Neural progenitor cell (in vitro differentiated cells): Measurements from ENCODE around the gene PRKAB1. TPM values are rescaled to one million over a fixed set of nuclear protein-coding genes. Genes with fewer than 3 reads are reported as not detected.

ENCODE experiments used
- DNase-seq: peaks from one replicate; pipeline ENCODE4 v3.0.0-alpha.2; 2016; ENCODE audit warnings: low spot score
- H2AFZ ChIP-seq: fragments of 200-600 bp; sonication (generic); replicated peaks from 2 replicates; pipeline ENCODE4 v1.6.1; 2016; ENCODE audit warnings: antibody characterized with exemption
- H3F3A ChIP-seq: fragments of 200-600 bp; sonication (generic); 2 replicates; pipeline ENCODE4 v1.6.1; 2016; ENCODE audit warnings: antibody characterized with exemption, low read depth
- H3K27ac ChIP-seq: fragments of 200-600 bp; sonication (generic); 2 replicates; pipeline ENCODE4 v1.5.1; 2016; ENCODE audit warnings: mild to moderate bottlenecking
- H3K27me3 ChIP-seq: fragments of 200-600 bp; sonication (generic); 2 replicates; pipeline ENCODE4 v1.6.1; 2016; ENCODE audit warnings: mild to moderate bottlenecking, moderate library complexity
- H3K36me3 ChIP-seq: fragments of 200-600 bp; sonication (generic); 2 replicates; pipeline ENCODE4 v1.5.1; 2016
- H3K4me1 ChIP-seq: fragments of 200-600 bp; sonication (generic); 2 replicates; pipeline ENCODE4 v1.6.1; 2016; ENCODE audit warnings: mixed run types
- H3K4me2 ChIP-seq: fragments of 200-600 bp; sonication (generic); 2 replicates; pipeline ENCODE4 v1.6.1; 2016
- H3K4me3 ChIP-seq: fragments of 200-600 bp; sonication (generic); 2 replicates; pipeline ENCODE4 v1.5.1; 2016
- H3K79me2 ChIP-seq: fragments of 200-600 bp; sonication (generic); 2 replicates; pipeline ENCODE4 v1.6.1; 2016; ENCODE audit warnings: low read depth
- H3K9ac ChIP-seq: fragments of 200-600 bp; sonication (generic); 2 replicates; pipeline ENCODE4 v1.6.1; 2016
- H3K9me3 ChIP-seq: fragments of 200-600 bp; sonication (generic); 2 replicates; pipeline ENCODE4 v1.5.1; 2016; ENCODE audit warnings: low read depth
- H4K20me1 ChIP-seq: fragments of 200-600 bp; sonication (generic); 2 replicates; pipeline ENCODE4 v1.6.1; 2016; ENCODE audit warnings: low read depth
- H3K27ac Mint-ChIP-seq: 3 replicates; pipeline ENCODE4 v1.8.0; 2021; ENCODE audit warnings: mixed read lengths
- H3K27me3 Mint-ChIP-seq: 2 replicates; pipeline ENCODE4 v1.8.0; 2022; ENCODE audit warnings: low read depth, mild to moderate bottlenecking, inconsistent platforms, moderate library complexity, mixed read lengths; ENCODE audit not compliant: insufficient read depth
- H3K36me3 Mint-ChIP-seq: 3 replicates; pipeline ENCODE4 v1.8.0; 2021; ENCODE audit warnings: mixed read lengths
- H3K4me1 Mint-ChIP-seq: 3 replicates; pipeline ENCODE4 v1.8.0; 2021; ENCODE audit warnings: mixed read lengths
- H3K4me3 Mint-ChIP-seq: 3 replicates; pipeline ENCODE4 v1.8.0; 2021; ENCODE audit warnings: mild to moderate bottlenecking, moderate library complexity, mixed read lengths
- H3K9me3 Mint-ChIP-seq: 3 replicates; pipeline ENCODE4 v1.8.0; 2020; ENCODE audit warnings: mixed read lengths
- CTCF ChIP-seq: fragments of 200-600 bp; sonication (generic); IDR thresholded peaks from 2 replicates; pipeline ENCODE4 v1.5.1; 2017; ENCODE audit warnings: antibody characterized with exemption, mild to moderate bottlenecking
- EZH2 ChIP-seq: fragments of 200-600 bp; sonication (generic); IDR thresholded peaks from 2 replicates; pipeline ENCODE4 v1.6.1; 2017; ENCODE audit warnings: antibody characterized with exemption, mild to moderate bottlenecking, moderate library complexity
- EZH2phosphoT487 ChIP-seq: fragments of 200-600 bp; sonication (generic); IDR thresholded peaks from 2 replicates; pipeline ENCODE4 v1.6.1; 2017; ENCODE audit warnings: antibody characterized with exemption
- total RNA-seq: library from RNA; depleted of rRNA; stranded (reverse); fragments of >200 nt; gene quantifications from 2 replicates; pipeline ENCODE4 v1.2.3, GENCODE V29; 2015; ENCODE audit warnings: low replicate concordance

The PRKAB1 gene
- total RNA-seq, 1 donor from 2014 or later, result 24.5 TPM

- Histone ChIP-seq H3K9me3 (no peaks in the 10 kb centered on the region), H2AFZ (no peak overlapping the region), H4K20me1 (no peaks in the 10 kb centered on the region), H3F3A (no peaks in the 10 kb centered on the region), H3K27me3 (no peaks in the 10 kb centered on the region), H3K4me1 (no peaks in the 10 kb centered on the region), H3K4me2 (no peak overlapping the region), H3K9ac (no peak overlapping the region), H3K79me2 (no peaks in the 10 kb centered on the region), H3K4me3 (no peak overlapping the region), H3K36me3 (no peaks in the 10 kb centered on the region), H3K27ac (no peak overlapping the region)
- Mint-ChIP-seq H3K9me3 (no peaks in the 10 kb centered on the region), H3K27me3 (no peaks in the 10 kb centered on the region), H3K4me3 (no peak overlapping the region), H3K36me3 (peaks cover 28% of the 10 kb centered on the region), H3K4me1 (no peaks in the 10 kb centered on the region), H3K27ac (no peak overlapping the region)
- no peak for DNase-seq
- TF ChIP-seq EZH2phosphoT487 (no peak), CTCF (no peak), EZH2 (no peak)
These were observed 19.9 kb downstream of the PRKAB1 start for GRCh38 chr12:119687879-119688278.

- no peaks in the 10 kb centered on the region for H3F3A ChIP-seq
- H3K27me3 ChIP-seq, result no peaks in the 10 kb centered on the region
- DNase-seq, result no peak
- no peaks in the 10 kb centered on the region for H3K79me2 ChIP-seq
- H3K9ac ChIP-seq, result no peak overlapping the region
- no peak overlapping the region for H3K4me3 Mint-ChIP-seq
- no peaks in the 10 kb centered on the region for H3K4me1 Mint-ChIP-seq
- no peak overlapping the region for H3K27ac ChIP-seq
- TF ChIP-seq EZH2 (no peak), CTCF (no peak)
- no peak overlapping the region for H2AFZ ChIP-seq
- no peak overlapping the region for H3K4me3 ChIP-seq
- H3K36me3 ChIP-seq, result no peaks in the 10 kb centered on the region
- no peak overlapping the region for H3K27ac Mint-ChIP-seq
- H3K36me3 Mint-ChIP-seq, result peaks cover 27% of the 10 kb centered on the region
- H3K4me2 ChIP-seq, result no peak overlapping the region
- H4K20me1 ChIP-seq, result no peaks in the 10 kb centered on the region
- no peaks in the 10 kb centered on the region for H3K9me3 Mint-ChIP-seq
- H3K9me3 ChIP-seq, result no peaks in the 10 kb centered on the region
- H3K27me3 Mint-ChIP-seq, result no peaks in the 10 kb centered on the region
- H3K4me1 ChIP-seq, result no peaks in the 10 kb centered on the region
These were observed 22.1 kb downstream of the PRKAB1 start for GRCh38 chr12:119689935-119690500.

GRCh38 chr12:119691202-119691810, 23.4 kb downstream of the PRKAB1 start:
- H3K27ac Mint-ChIP-seq, result no peak overlapping the region
- no peak overlapping the region for H3K27ac ChIP-seq
- H3K4me2 ChIP-seq, result no peak overlapping the region
- TF ChIP-seq EZH2 (no peak), EZH2phosphoT487 (no peak), CTCF (no peak)
- no peak for DNase-seq
- no peaks in the 10 kb centered on the region for H3K9me3 Mint-ChIP-seq
- H3K9ac ChIP-seq, result no peak overlapping the region
- H3K36me3 Mint-ChIP-seq, result peaks cover 21% of the 10 kb centered on the region
- no peak overlapping the region for H2AFZ ChIP-seq
- no peaks in the 10 kb centered on the region for H3K36me3 ChIP-seq
- no peaks in the 10 kb centered on the region for H3K27me3 Mint-ChIP-seq
- H3K9me3 ChIP-seq, result no peaks in the 10 kb centered on the region
- no peak overlapping the region for H3K4me3 ChIP-seq
- H4K20me1 ChIP-seq, result no peaks in the 10 kb centered on the region
- no peaks in the 10 kb centered on the region for H3K4me1 Mint-ChIP-seq
- H3K4me3 Mint-ChIP-seq, result no peak overlapping the region
- no peaks in the 10 kb centered on the region for H3K27me3 ChIP-seq
- no peaks in the 10 kb centered on the region for H3K79me2 ChIP-seq
- H3F3A ChIP-seq, result no peaks in the 10 kb centered on the region
- no peaks in the 10 kb centered on the region for H3K4me1 ChIP-seq
